IMR-90 (cell line): Measurements from ENCODE around the gene NSUN6.

Experiments used
- BHLHE40 ChIP-seq: fragments of 150-350 bp; IDR thresholded peaks from 2 replicates; pipeline ENCODE4 v1.6.1; 2016; ENCODE audit warnings: mild to moderate bottlenecking, low read depth, low read length
- CEBPB ChIP-seq: IDR thresholded peaks from 2 replicates; pipeline ENCODE4 v1.6.1; 2012; ENCODE audit warnings: low read depth, low read length, improper control_type of control experiment
- CHD1 ChIP-seq: IDR thresholded peaks from 2 replicates; pipeline ENCODE4 v1.6.1; 2012; ENCODE audit warnings: low read depth, low read length, improper control_type of control experiment
- FOS ChIP-seq: fragments of 150-350 bp; IDR thresholded peaks from 2 replicates; pipeline ENCODE4 v1.6.1; 2016; ENCODE audit warnings: low read depth, low read length
- MXI1 ChIP-seq: IDR thresholded peaks from 2 replicates; pipeline ENCODE4 v1.6.1; 2012; ENCODE audit warnings: low read depth, mild to moderate bottlenecking, low read length, moderate library complexity, borderline replicate concordance
- NFE2L2 ChIP-seq: fragments of 150-350 bp; IDR thresholded peaks from 2 replicates; pipeline ENCODE4 v1.6.1; 2016; ENCODE audit warnings: low read depth, mild to moderate bottlenecking, low read length
- POLR2A ChIP-seq: IDR thresholded peaks from 2 replicates; pipeline ENCODE4 v1.6.1; 2012; ENCODE audit warnings: mild to moderate bottlenecking, low read depth, low read length
- RAD21 ChIP-seq: IDR thresholded peaks from 2 replicates; pipeline ENCODE4 v1.6.1; 2012; ENCODE audit warnings: low read length, improper control_type of control experiment
- RCOR1 ChIP-seq: IDR thresholded peaks from 2 replicates; pipeline ENCODE4 v1.6.1; 2012; ENCODE audit warnings: mild to moderate bottlenecking, low read length, improper control_type of control experiment; ENCODE audit not compliant: insufficient replicate concordance
- SMC3 ChIP-seq: fragments of 150-350 bp; IDR thresholded peaks from 2 replicates; pipeline ENCODE4 v1.6.1; 2016; ENCODE audit warnings: low read depth, mild to moderate bottlenecking, antibody characterized with exemption, low read length, moderate library complexity
- TF ChIP-seq, protein P1 (sequence below): conservative IDR thresholded peaks from 2 replicates; pipeline ENCODE4 v1.5.1; 2012; ENCODE audit warnings: mild to moderate bottlenecking, low read depth, low read length, improper control_type of control experiment

GRCh38 chr10:18615618-18616017 lies 35.8 kb downstream of the NSUN6 start:
- TF ChIP-seq, protein P1, sequence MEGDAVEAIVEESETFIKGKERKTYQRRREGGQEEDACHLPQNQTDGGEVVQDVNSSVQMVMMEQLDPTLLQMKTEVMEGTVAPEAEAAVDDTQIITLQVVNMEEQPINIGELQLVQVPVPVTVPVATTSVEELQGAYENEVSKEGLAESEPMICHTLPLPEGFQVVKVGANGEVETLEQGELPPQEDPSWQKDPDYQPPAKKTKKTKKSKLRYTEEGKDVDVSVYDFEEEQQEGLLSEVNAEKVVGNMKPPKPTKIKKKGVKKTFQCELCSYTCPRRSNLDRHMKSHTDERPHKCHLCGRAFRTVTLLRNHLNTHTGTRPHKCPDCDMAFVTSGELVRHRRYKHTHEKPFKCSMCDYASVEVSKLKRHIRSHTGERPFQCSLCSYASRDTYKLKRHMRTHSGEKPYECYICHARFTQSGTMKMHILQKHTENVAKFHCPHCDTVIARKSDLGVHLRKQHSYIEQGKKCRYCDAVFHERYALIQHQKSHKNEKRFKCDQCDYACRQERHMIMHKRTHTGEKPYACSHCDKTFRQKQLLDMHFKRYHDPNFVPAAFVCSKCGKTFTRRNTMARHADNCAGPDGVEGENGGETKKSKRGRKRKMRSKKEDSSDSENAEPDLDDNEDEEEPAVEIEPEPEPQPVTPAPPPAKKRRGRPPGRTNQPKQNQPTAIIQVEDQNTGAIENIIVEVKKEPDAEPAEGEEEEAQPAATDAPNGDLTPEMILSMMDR, result no peak
- TF ChIP-seq NFE2L2 (no peak), POLR2A (no peak), MXI1 (no peak), CEBPB (no peak), FOS (no peak), RCOR1 (no peak), SMC3 (no peak), RAD21 (no peak), BHLHE40 (no peak), CHD1 (no peak)
